LNCaP clone FGC (cell line): ENCODE data around the gene SLC15A3.

Experiments
- DNase-seq: peaks from one replicate; pipeline ENCODE4 v3.0.0-alpha.2; 2011; ENCODE audit warnings: low read depth
- H3K4me3 ChIP-seq: 2 replicates; pipeline ENCODE4 v1.5.1; 2011; ENCODE audit warnings: mild to moderate bottlenecking, low read depth, low read length, control low read depth
- CTCF ChIP-seq: IDR thresholded peaks from 2 replicates; pipeline ENCODE4 v1.5.1; 2012; ENCODE audit warnings: mild to moderate bottlenecking; ENCODE audit not compliant: control insufficient read depth, insufficient read depth; ENCODE audit errors: extremely low read depth

Gene SLC15A3

GRCh38 chr11:60915248-60915914 lies 36.6 kb downstream of the SLC15A3 start:
- peak overlapping the region; percentile 73 for H3K4me3 ChIP-seq
- TF ChIP-seq CTCF: peak; percentile 57
- DNase-seq: no peak

- no peak for TF ChIP-seq CTCF
- DNase-seq: no peak
- peak overlapping the region; percentile 73 for H3K4me3 ChIP-seq
Observed at GRCh38 chr11:60914633-60915247, 37.2 kb downstream of the SLC15A3 start.

- TF ChIP-seq CTCF: no peak
- H3K4me3 ChIP-seq: peak within 1 kb of the TSS; percentile 73
Observed at GRCh38 chr11:60913793-60914632, 38.0 kb downstream of the SLC15A3 start, which contains the start of gene TMEM109. TMEM109 (plus strand) TSS chr11:60914158; CDS start chr11:60919694, 5,536 bp downstream.

GRCh38 chr11:60912851-60913528 lies 39.0 kb downstream of the SLC15A3 start:
- H3K4me3 ChIP-seq: peak overlapping the region; percentile 73
- TF ChIP-seq CTCF: no peak
- DNase-seq: peak; percentile 57

More at GRCh38 chr11:60913793-60914632, 38.0 kb downstream of the SLC15A3 start, which contains the start of gene TMEM109:
- DNase-seq: peak; percentile 69

- no peak overlapping the region for H3K4me3 ChIP-seq
- no peak for TF ChIP-seq CTCF
- no peak for DNase-seq
Observed at GRCh38 chr11:60912223-60912850, 39.6 kb downstream of the SLC15A3 start.
